Neural cell (in vitro differentiated cells): Measurements from ENCODE around the gene TCP11.

Experiments used
- EP300 ChIP-seq: fragments of 450-650 bp; conservative IDR thresholded peaks from 2 replicates; pipeline ENCODE4 v1.6.1; 2014; ENCODE audit warnings: antibody characterized with exemption, mild to moderate bottlenecking, moderate library complexity; ENCODE audit not compliant: poor library complexity, severe bottlenecking
- EZH2 ChIP-seq: fragments of 200-600, 300-800 bp; shearing (Covaris generic), sonication (generic); IDR thresholded peaks from 2 replicates; pipeline ENCODE4 v1.6.1; 2014; ENCODE audit warnings: antibody characterized with exemption, low read length, borderline replicate concordance, mild to moderate bottlenecking; ENCODE audit not compliant: insufficient read depth, poor library complexity, severe bottlenecking
- POLR2AphosphoS5 ChIP-seq: IDR thresholded peaks from 2 replicates; pipeline ENCODE4 v1.6.1; 2012
- RAD21 ChIP-seq: fragments of 450-650 bp; conservative IDR thresholded peaks from 2 replicates; pipeline ENCODE4 v1.6.1; 2014; ENCODE audit warnings: antibody characterized with exemption, mild to moderate bottlenecking, moderate library complexity
- REST ChIP-seq: IDR thresholded peaks from 2 replicates; pipeline ENCODE4 v1.6.1; 2012; ENCODE audit warnings: borderline replicate concordance
- TAF1 ChIP-seq: IDR thresholded peaks from 2 replicates; pipeline ENCODE4 v1.6.1; 2012; ENCODE audit warnings: low read depth
- TF ChIP-seq, protein P1 (sequence below): fragments of 450-650 bp; IDR thresholded peaks from 2 replicates; pipeline ENCODE4 v1.5.1; 2014; ENCODE audit warnings: antibody characterized with exemption, mild to moderate bottlenecking, moderate library complexity; ENCODE audit not compliant: poor library complexity, severe bottlenecking

- TF ChIP-seq TAF1 (no peak), POLR2AphosphoS5 (no peak), RAD21 (no peak), EZH2 (no peak), EP300 (no peak), REST (no peak)
- TF ChIP-seq, protein P1, sequence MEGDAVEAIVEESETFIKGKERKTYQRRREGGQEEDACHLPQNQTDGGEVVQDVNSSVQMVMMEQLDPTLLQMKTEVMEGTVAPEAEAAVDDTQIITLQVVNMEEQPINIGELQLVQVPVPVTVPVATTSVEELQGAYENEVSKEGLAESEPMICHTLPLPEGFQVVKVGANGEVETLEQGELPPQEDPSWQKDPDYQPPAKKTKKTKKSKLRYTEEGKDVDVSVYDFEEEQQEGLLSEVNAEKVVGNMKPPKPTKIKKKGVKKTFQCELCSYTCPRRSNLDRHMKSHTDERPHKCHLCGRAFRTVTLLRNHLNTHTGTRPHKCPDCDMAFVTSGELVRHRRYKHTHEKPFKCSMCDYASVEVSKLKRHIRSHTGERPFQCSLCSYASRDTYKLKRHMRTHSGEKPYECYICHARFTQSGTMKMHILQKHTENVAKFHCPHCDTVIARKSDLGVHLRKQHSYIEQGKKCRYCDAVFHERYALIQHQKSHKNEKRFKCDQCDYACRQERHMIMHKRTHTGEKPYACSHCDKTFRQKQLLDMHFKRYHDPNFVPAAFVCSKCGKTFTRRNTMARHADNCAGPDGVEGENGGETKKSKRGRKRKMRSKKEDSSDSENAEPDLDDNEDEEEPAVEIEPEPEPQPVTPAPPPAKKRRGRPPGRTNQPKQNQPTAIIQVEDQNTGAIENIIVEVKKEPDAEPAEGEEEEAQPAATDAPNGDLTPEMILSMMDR = no peak
These were observed 23.1 kb upstream of the TCP11 start for GRCh38 chr6:35164277-35164676.
